GM13977 (cell line): Measurements from ENCODE around the gene RPS6KA1.
"Not testable (repeated sequence)": the region's sequence is repeated elsewhere in the genome, so short reads cannot be mapped to it uniquely, and the experiment has no call there.

Experiments
- DNase-seq: peaks from one replicate; pipeline ENCODE4 v3.0.0; 2012; ENCODE audit warnings: low spot score
- CTCF ChIP-seq: IDR thresholded peaks from 2 replicates; pipeline ENCODE4 v1.5.1; 2012; ENCODE audit warnings: mild to moderate bottlenecking, control low read depth; ENCODE audit not compliant: insufficient read depth; ENCODE audit errors: extremely low read depth, missing control alignments
- in situ Hi-C: fragments of 300-500 bp; cut with MboI; formaldehyde crosslinking; loops from one replicate; pipeline ENCODE4 v1.12.0; 2022; ENCODE audit warnings: low sequenced_read_pairs, low pct_unique_long_range_greater_than_20kb, mixed read lengths, inconsistent platforms; ENCODE audit not compliant: unreplicated experiment

The RPS6KA1 gene

DNA sequence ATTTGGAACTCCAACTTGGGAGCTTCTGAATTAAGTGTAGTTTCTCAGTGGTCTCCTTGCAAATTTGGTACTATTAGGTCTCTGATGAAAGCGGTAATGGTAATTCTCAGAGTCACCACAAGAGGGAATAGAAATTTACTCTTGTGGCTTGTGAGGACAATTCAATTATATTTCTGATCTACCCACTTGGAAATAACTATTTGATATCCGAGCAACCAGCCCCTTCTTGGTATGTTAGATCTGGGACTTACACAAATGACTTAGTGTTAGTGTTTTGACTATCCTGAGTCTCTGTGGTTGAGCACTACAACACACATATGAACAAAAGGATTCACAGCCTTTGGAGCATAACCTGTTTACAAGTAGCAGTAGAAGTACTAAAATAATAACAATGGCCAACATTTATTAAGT is 68.1 kb downstream of the RPS6KA1 start:
- peak; percentile 74 for DNase-seq
- in situ Hi-C loops = no loop called here
- TF ChIP-seq CTCF = peak; percentile 53

DNA sequence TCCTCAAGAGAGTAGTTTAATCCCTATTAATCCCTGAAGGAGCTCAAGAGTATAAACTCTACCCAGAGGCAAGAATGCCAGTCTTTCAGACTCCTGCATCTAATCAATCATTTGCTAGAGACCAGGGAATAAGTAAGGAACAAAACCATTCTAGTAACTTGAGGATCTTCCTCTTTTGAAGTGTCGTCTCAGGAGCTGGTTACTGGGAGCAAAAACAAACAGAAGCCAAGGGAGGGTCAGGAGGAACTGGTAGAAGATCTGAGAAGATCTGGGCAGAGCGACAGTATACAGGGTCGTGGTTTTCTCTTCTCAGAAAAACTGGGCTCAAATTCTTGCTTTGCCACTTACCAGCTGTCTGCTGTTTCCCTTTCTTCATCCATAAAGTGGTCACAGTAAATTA is 69.3 kb downstream of the RPS6KA1 start:
- DNase-seq = no peak
- no peak for TF ChIP-seq CTCF
- in situ Hi-C loops = no loop called here

DNA sequence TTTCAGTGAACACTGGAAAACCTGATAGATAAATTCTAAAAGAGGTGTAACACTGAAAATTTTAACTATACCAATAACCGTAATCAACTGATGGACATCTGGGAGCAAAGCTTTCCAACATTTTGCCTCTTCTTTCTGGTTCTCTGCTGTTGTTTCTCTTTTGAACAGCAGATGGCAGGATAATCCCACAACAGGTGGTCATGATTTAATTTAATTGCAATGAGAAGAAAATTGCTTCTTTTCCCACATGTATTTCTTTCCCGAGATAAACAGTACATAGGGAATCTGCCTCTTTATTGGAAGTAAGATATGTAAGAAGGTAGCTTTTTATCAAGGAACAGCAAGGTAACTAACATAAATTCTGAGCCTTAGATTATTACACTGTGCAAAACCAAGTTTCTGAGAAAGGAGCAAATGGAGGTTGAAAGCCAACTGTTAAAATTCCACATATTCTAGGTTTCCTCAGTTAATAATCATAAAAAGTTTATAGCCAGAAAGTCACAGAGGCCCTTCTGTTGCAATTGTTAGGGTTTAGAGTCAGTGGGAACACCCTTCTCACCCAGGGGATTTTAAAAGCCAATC is 72.9 kb downstream of the RPS6KA1 start:
- in situ Hi-C loops = no loop called here
- DNase-seq = peak; percentile 69
- TF ChIP-seq CTCF = peak; percentile 79

GRCh38 chr1:26603856-26604255 is 74.3 kb downstream of the RPS6KA1 start:
- no peak for DNase-seq
- in situ Hi-C loops = no loop called here
- TF ChIP-seq CTCF = no peak

DNA sequence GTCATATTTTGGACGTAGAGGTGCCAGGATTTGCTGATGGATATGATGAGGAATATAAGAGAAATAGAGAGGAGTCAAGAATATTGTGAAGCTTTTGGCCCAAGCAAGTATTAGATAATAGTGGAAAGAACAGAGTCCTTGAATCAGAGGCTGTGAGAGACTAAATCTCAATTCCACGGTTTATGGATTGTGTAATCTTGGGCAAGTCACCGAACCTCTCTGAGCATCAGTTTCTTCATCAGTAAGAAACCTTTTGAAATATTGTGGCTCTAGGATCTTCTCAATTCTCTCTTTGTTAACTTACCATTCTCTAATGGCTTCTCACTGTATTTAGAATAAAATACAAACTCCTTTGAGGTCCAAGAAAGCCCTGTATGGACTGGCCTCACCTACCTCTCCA is 77.6 kb downstream of the RPS6KA1 start:
- no peak for TF ChIP-seq CTCF
- DNase-seq = no peak
- in situ Hi-C loops = no loop called here

DNA sequence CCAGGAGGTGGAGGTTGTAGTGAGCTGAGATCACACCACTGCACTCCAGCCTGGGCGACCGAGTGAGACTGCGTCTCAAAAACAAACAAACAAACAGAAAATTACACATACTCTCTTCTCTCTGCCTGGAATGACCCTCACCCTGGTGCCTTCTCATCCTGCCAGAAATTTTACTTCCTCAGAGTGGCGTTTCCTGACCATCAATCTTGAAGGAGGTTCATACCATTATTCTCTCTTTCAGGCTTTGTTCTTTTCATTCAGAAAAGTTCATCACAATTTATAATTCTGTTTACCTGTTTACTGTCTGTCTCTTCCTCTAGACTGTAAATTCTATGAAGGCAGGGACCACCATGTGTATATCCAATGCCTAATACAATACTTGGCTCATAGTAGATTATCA is 79.3 kb downstream of the RPS6KA1 start:
- peak; percentile 13 for TF ChIP-seq CTCF
- in situ Hi-C loops = no loop called here
- DNase-seq = no peak

GRCh38 chr1:26610781-26611180 is 81.2 kb downstream of the RPS6KA1 start:
- no peak for TF ChIP-seq CTCF
- no peak for DNase-seq
- in situ Hi-C loops = no loop called here

GRCh38 chr1:26612627-26613026 is 83.1 kb downstream of the RPS6KA1 start:
- in situ Hi-C loops, DNase-seq: not testable (repeated sequence)
